Endothelial cell of umbilical vein (primary cell): Measurements from ENCODE around the gene KLHL6. TPM values are rescaled to one million over a fixed set of nuclear protein-coding genes. Genes with fewer than 3 reads are reported as not detected.

ENCODE experiments used
- BruUV-seq: library from RNA; stranded (reverse); fragments of 400-500 nt; replicated peaks from 2 replicates; lab custom pipeline; 2021; lab: Mats Ljungman, UMichigan
- CTCF ChIA-PET: fragments of 300-600, 350-600 bp; sonication (Branson Sonifier 250); formaldehyde crosslinking; loops from one replicate; lab custom pipeline; 2021; ENCODE audit warnings: antibody characterized with exemption, inconsistent platforms; lab: Charles Lee
- POLR2A ChIA-PET: fragments of 300-600, 350-600 bp; sonication (Branson Sonifier 250); formaldehyde crosslinking; loops from one replicate; lab custom pipeline; 2021; ENCODE audit warnings: antibody characterized with exemption, inconsistent platforms; lab: Charles Lee
- DNase-seq: peaks from one replicate; pipeline ENCODE4 v3.0.0-alpha.2; 2011; ENCODE audit warnings: low read depth, low spot score
- FAIRE-seq: peaks from 2 replicates; lab custom pipeline; 2011; peaks lifted over from hg19 to GRCh38; lab: Jason Lieb, UNC
- H2AFZ ChIP-seq: 2 replicates; pipeline ENCODE4 v1.6.0; 2012; ENCODE audit warnings: low read depth, low read length, control low read depth, inconsistent platforms
- H3K27ac ChIP-seq: 2 replicates; pipeline ENCODE4 v1.5.1; 2011; ENCODE audit warnings: low read depth, mild to moderate bottlenecking, control low read depth, low read length, moderate library complexity; ENCODE audit not compliant: insufficient read depth
- H3K27me3 ChIP-seq, 2 experiments: 2 replicates each; pipeline versions ENCODE4 v1.6.0 to v1.6.1; 2011; ENCODE audit warnings: low read length in 2 of 2, mixed read lengths in 1 of 2; ENCODE audit not compliant: control insufficient read depth in 2 of 2, insufficient read depth in 2 of 2
- H3K36me3 ChIP-seq, 2 experiments: 2 replicates in 1 of 2; 3 replicates in 1 of 2; pipeline ENCODE4 v1.5.1; 2011; ENCODE audit warnings: low read length in 2 of 2, mild to moderate bottlenecking in 1 of 2, moderate library complexity in 1 of 2; ENCODE audit not compliant: control insufficient read depth in 2 of 2, insufficient read depth in 2 of 2; ENCODE audit errors: extremely low read depth in 1 of 2
- H3K4me1 ChIP-seq: 3 replicates; pipeline ENCODE4 v1.5.1; 2011; ENCODE audit warnings: mild to moderate bottlenecking, low read length; ENCODE audit not compliant: control insufficient read depth, insufficient read depth; ENCODE audit errors: extremely low read depth
- H3K4me2 ChIP-seq: 2 replicates; pipeline ENCODE4 v1.6.1; 2011; ENCODE audit warnings: low read length, control low read depth, mixed read lengths; ENCODE audit not compliant: insufficient read depth
- H3K4me3 ChIP-seq, 3 experiments: fragments of 200-600 bp in 1 of 3; sonication (generic), shearing (Covaris generic) in 1 of 3; replicated peaks in 1 of 3; 2 replicates each; pipeline ENCODE4 v1.5.1; 2011 to 2016; ENCODE audit warnings: control low read depth in 3 of 3, low read length in 3 of 3, mild to moderate bottlenecking in 2 of 3, inconsistent platforms in 1 of 3, low read depth in 1 of 3, moderate library complexity in 1 of 3; ENCODE audit not compliant: insufficient read depth in 1 of 3
- H3K79me2 ChIP-seq: 2 replicates; pipeline ENCODE4 v1.6.0; 2012; ENCODE audit warnings: low read length, inconsistent platforms; ENCODE audit not compliant: control insufficient read depth, insufficient read depth
- H3K9ac ChIP-seq: replicated peaks from 2 replicates; pipeline ENCODE3; 2011; ENCODE audit warnings: low read length, control low read depth; ENCODE audit not compliant: insufficient read depth; ENCODE audit errors: extremely low read depth
- H3K9me1 ChIP-seq: replicated peaks from 3 replicates; pipeline ENCODE4 v1.6.0; 2011; ENCODE audit warnings: mild to moderate bottlenecking, low read length; ENCODE audit not compliant: control insufficient read depth, insufficient read depth; ENCODE audit errors: extremely low read depth
- H3K9me3 ChIP-seq: replicated peaks from 2 replicates; pipeline ENCODE4 v1.5.1; 2012; ENCODE audit warnings: low read length, inconsistent platforms; ENCODE audit not compliant: control insufficient read depth, insufficient read depth
- H4K20me1 ChIP-seq: replicated peaks from 2 replicates; pipeline ENCODE3; 2011; ENCODE audit warnings: mild to moderate bottlenecking, low read length; ENCODE audit not compliant: control insufficient read depth, insufficient read depth; ENCODE audit errors: extremely low read depth
- CTCF ChIP-seq, 2 donors: IDR thresholded peaks; 1 replicate in 1 of 2; 2 replicates in 1 of 2; pipeline ENCODE4 v1.5.1; 2011; ENCODE audit warnings: low read length in 2 of 2, mild to moderate bottlenecking in 2 of 2, moderate library complexity in 2 of 2, control low read depth in 1 of 2, inconsistent platforms in 1 of 2, low read depth in 1 of 2; ENCODE audit not compliant: insufficient read depth in 1 of 2; ENCODE audit errors: extremely low read depth in 1 of 2
- EZH2 ChIP-seq: IDR thresholded peaks from 2 replicates; pipeline ENCODE4 v1.6.1; 2012; ENCODE audit warnings: borderline replicate concordance, low read depth, mild to moderate bottlenecking, moderate library complexity, low read length, inconsistent platforms; ENCODE audit not compliant: severe bottlenecking
- FOS ChIP-seq: IDR thresholded peaks from 2 replicates; pipeline ENCODE4 v1.6.1; 2011; ENCODE audit warnings: mild to moderate bottlenecking, low read length, moderate library complexity, borderline replicate concordance; ENCODE audit not compliant: insufficient read depth
- GATA2 ChIP-seq: IDR thresholded peaks from 2 replicates; pipeline ENCODE4 v1.7.0; 2011; ENCODE audit warnings: low read depth, mild to moderate bottlenecking, moderate library complexity, mixed read lengths, low read length; ENCODE audit not compliant: insufficient read length, insufficient read depth
- JUN ChIP-seq: IDR thresholded peaks from 2 replicates; pipeline ENCODE4 v1.6.1; 2011; ENCODE audit warnings: borderline replicate concordance, low read depth; ENCODE audit not compliant: insufficient read length, insufficient read depth
- MAX ChIP-seq: IDR thresholded peaks from 2 replicates; pipeline ENCODE4 v1.6.1; 2011; ENCODE audit not compliant: insufficient read depth, insufficient read length
- MYC ChIP-seq: IDR thresholded peaks from one replicate; pipeline ENCODE4 v1.6.1; 2011; ENCODE audit warnings: mild to moderate bottlenecking, low read depth, low read length
- POLR2A ChIP-seq: IDR thresholded peaks from 2 replicates; pipeline ENCODE4 v1.6.1; 2012; ENCODE audit warnings: low read depth, mild to moderate bottlenecking, control low read depth, low read length
- POLR2AphosphoS5 ChIP-seq: IDR thresholded peaks from 2 replicates; pipeline ENCODE4 v1.6.1; 2012; ENCODE audit warnings: low read depth, mild to moderate bottlenecking, control low read depth, low read length, moderate library complexity; ENCODE audit not compliant: insufficient read depth
- dilution Hi-C: fragments of 300-500 bp; cut with MboI; formaldehyde crosslinking; loops from one replicate; pipeline ENCODE4 v1.15.0; 2019; ENCODE audit warnings: low sequenced_read_pairs; ENCODE audit not compliant: extremely low pct_ligation_motif_present
- intact Hi-C: fragments of 100-400 bp; cut with micrococcal nuclease; formaldehyde crosslinking; loops from one replicate; pipeline ENCODE4 v1.10.0; 2022
- polyA plus RNA-seq, 4 experiments: library from polyadenylated mRNA; depleted of rRNA in 3 of 4; stranded (reverse) in 3 of 4; unstranded in 1 of 4; fragments of >200 nt; gene quantifications; 2 replicates each; pipeline versions ENCODE4 v1.2.1 to v1.2.3, GENCODE V29; 2011 to 2012; ENCODE audit warnings: missing spikeins in 1 of 4
- total RNA-seq: library from RNA; stranded (reverse); gene quantifications from 2 replicates; pipeline ENCODE4 v1.2.3, GENCODE V29; 2021

KLHL6 gene
- total and polyA plus RNA-seq, 2 donors (not counting 3 experiments of a cell fraction or from before 2014, with no cell fraction given) = 5.7 to 12.6 TPM

- no peaks in the 10 kb centered on the region for H4K20me1 ChIP-seq
- H3K27ac ChIP-seq = no peak overlapping the region
- H3K36me3 ChIP-seq = no peaks in the 10 kb centered on the region
- H3K4me3 ChIP-seq = no peak overlapping the region
- no peak overlapping the region for H3K4me2 ChIP-seq
- TF ChIP-seq JUN (no peak), FOS (no peak), GATA2 (no peak), CTCF (IDR thresholded peaks at IDR 0.05; ENCODE audit: extremely low read depth in 1 of 2, insufficient read depth in 1 of 2, low read depth in 1 of 2, low read length in 2 of 2) (no peak), POLR2AphosphoS5 (no peak), EZH2 (no peak), MAX (no peak), POLR2A (no peak), MYC (no peak)
- DNase-seq (no peak), FAIRE-seq (no peak)
- dilution Hi-C loops = no loop called here
- no peaks in the 10 kb centered on the region for H3K79me2 ChIP-seq
- no peaks in the 10 kb centered on the region for H3K9me3 ChIP-seq
- H3K9ac ChIP-seq = no peak overlapping the region
- ChIA-PET POLR2A (no interaction called here), CTCF (no interaction called here)
- intact Hi-C loops = no loop called here
- H3K4me1 ChIP-seq = no peaks in the 10 kb centered on the region
- no peaks in the 10 kb centered on the region for H3K9me1 ChIP-seq
- BruUV-seq = no TSS peak
- H3K27me3 ChIP-seq = no peaks in the 10 kb centered on the region
- no peak overlapping the region for H2AFZ ChIP-seq
Observed at GRCh38 chr3:183500319-183500718, 55.2 kb downstream of the KLHL6 start.
